Activated CD4-positive, alpha-beta T cell treated with anti-CD3 and anti-CD28 coated beads, Interleukin-2, amount 50 U/mL, for 24 hours (primary cell): ENCODE measurements around the gene C22orf15.
"Not testable (repeated sequence)": the region's sequence is repeated elsewhere in the genome, so short reads cannot be mapped to it uniquely, and the experiment has no call there.

ENCODE experiments used
- DNase-seq, 2 donors: peaks; one replicate each; pipeline ENCODE4 v3.0.0-alpha.2; 2020; ENCODE audit warnings: low read depth in 1 of 2, low spot score in 1 of 2

The C22orf15 gene

GRCh38 chr22:23762842-23763578, at the start of gene C22orf15:
Gene C22orf15 (plus strand): TSS chr22:23762990. CDS start chr22:23763307, 317 bp downstream.
- DNase-seq: no peak

DNA sequence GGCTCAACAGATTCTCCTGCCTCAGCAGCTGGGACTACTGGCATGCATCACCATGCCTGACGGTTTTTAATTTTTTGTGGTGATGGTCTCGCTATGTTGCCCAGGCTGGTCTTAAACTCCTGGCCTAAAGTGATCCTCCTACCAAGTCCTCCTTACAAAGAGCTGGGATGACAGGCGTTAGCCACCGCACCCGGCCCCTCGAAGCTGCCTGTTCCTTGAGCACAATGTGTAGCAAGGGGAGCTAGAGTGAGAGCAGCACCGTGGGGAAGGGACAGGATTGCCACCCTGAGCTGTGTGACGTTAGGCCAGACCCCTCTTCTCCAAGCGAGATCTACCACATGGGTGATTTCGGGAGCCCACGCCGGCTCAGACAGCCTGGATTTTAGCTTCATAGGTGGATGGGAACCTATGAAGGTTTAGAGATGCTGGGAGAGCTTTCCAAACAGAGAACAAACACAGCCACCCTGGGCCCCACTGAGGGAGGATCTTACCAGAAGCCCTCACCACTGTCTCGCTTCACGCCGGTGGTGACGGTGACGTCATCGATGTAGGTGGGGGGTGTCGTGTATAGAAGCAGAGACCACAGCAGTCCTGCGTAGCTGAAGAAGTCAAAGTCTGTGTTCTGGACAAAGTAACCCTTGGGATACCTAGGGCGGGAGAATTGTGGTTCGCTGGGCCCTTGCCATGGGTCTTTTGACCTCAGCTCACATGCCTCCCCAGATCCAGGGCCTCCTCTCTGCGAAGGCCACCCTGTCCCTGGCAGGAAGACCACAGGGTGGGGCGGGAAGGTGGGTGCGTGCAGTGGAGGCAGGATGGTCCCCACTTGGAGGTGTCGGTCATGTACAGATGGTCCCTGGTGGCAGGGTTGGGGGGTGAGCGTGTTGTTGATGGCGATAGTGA, 48.8 kb upstream of the C22orf15 start:
- no peak for DNase-seq

DNA sequence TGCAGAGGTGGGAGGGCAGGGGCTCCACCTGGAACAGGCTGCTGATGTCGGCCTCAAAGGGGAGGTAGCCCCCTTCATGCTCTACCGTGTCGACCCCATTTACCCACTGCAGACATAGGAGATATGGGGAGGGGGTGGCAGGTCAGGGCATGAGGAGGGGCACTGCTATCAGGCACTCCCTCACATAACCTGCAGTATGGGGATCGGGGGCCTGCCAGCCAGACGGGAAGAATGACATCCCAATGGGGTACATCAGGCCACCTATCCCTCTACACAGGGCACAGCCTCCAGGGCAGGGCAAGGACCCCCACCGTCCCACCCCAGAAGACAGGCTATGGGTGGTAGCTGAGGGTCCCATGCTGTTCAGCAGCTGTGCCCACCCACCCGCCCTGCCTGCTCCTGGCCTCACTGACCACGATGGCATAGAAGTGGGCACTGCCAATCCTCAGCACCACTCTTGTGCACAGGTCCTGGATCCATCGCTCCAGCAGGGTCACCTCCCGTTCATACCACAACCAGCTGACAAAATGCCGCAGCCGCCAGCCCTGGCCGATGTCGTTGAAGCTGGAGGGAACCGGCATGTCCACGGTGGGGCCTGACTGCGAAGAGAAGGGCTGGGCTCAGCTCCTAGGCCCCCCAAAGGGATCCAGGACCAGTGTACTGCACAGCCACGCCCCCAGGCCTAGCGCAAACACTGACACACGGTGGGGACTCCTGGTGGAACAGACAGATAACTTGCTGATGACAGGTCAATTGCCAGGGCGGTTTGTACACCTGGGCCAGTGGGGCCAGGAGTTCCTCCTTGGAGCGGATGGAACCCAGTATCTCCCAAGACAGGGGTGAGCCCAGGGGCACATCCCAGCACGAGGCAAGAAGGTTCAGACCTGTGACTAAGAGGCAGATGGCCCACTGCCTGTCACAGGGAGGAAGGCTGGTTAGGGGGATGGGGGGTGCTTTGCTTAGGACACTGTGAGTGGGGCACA, 47.9 kb upstream of the C22orf15 start:
- DNase-seq: no peak

GRCh38 chr22:23715806-23716375, 46.9 kb upstream of the C22orf15 start:
- DNase-seq: no peak

DNA sequence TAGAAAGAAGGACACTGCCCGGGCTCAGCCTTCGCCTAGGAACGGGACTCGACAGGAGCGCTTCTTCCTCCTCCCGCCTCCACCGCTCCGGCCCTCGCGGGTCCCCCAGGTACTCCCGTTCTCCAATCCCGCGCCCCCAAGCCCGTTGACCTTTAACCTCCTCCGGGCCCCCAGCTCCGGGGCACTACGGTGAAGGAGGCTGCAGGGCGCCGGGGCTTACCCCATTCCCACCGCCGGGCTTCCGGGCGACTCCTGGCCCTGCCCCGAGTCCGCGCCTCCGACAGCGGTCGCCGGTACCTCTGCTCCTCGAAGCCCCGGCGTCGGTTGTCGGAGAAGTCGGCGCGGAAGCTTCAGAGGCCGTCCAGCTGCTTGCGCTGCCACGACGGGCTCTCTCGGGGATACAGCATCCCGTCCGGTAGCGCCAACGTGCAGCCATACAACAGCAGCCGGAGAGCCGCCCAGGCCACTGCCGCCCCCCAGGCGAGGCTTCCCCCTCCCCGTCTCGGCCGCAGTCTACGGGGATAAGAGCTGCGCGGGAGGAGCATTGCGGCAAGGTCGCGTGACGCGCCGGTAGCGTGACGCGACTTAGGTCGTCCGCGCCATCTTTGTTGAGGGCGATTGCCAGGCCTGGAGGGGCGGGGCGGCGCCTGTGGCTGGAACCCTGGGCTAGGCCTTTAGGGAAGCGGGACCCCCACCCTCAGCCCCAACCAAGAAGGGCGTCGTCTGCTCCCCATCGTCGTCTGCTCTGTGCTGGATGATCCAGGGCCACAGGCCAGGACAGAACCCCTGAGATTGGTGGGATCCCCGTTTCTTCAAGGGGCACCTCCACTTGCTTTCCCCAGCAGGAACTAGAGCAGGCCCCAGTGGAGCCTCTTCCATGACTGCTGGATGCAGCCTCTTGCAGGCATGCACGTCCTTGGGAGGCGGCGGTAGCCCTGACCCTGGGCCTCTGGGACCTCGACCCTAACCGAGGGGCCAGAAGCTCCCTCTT, 45.7 kb upstream of the C22orf15 start:
- peak; percentile 70 to 71 for DNase-seq

DNA sequence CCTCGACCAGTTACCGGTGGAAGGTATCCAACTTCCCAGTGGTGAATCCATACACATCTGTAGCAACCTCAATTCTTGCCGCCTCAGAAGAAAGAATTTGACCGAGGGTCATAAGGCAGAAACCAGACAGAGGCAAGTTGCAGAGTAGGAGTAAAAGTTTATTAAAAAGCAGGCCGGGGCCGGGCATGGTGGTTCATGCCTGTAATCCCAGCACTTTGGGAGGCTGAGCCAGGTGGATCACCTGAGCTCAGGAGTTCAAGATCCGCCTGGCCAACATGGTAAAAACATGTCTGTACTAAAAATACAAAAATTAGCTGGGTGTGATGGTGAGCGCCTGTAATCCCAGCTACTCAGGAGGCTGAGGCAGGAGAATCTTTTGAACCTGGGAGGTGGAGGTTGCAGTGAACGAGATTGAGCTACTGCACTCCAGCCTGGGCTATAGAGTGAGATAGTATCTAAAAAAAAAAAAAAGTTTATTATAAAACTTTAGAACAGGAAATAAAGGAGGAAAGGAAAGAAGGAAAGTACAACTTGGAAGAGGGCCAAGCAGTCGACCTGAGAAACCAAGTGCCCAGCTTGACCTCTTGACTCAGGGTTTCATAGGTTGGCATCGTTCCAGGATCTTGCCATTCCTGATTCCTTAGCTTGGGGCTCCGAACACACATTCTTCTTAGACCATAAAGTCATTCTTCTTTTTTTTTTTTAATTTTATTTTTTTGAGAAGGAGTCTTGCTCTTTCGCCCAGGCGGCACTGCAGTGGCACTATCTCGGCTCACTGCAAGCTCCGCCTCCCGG, 44.2 kb upstream of the C22orf15 start:
- no peak for DNase-seq

GRCh38 chr22:23720855-23721254, 41.9 kb upstream of the C22orf15 start:
- DNase-seq: no peak

GRCh38 chr22:23722160-23722559, 40.6 kb upstream of the C22orf15 start:
- no peak for DNase-seq

GRCh38 chr22:23722724-23723123, 40.1 kb upstream of the C22orf15 start:
- no peak for DNase-seq

DNA sequence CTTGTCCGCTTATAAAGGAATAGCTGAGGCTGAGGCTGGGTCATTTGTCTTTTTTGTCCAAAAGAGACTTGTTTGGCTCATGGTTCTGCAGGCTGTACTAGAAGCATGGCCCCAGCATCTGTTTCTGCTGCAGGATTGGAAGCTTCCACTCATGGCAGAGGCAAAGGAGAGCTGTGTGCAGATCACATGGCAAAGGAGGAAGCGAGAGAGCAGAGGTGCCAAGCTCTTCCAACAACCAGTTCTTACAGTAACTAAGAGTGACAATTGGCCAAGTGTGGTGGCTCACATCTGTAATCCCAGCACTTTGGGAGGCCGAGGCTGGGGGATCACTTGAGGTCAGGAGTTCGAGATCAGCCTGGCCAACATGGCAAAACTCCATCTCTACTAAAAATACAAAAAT, 34.7 kb upstream of the C22orf15 start:
- not testable (repeated sequence) for DNase-seq

GRCh38 chr22:23737696-23738095, 25.1 kb upstream of the C22orf15 start:
- DNase-seq: no peak

DNA sequence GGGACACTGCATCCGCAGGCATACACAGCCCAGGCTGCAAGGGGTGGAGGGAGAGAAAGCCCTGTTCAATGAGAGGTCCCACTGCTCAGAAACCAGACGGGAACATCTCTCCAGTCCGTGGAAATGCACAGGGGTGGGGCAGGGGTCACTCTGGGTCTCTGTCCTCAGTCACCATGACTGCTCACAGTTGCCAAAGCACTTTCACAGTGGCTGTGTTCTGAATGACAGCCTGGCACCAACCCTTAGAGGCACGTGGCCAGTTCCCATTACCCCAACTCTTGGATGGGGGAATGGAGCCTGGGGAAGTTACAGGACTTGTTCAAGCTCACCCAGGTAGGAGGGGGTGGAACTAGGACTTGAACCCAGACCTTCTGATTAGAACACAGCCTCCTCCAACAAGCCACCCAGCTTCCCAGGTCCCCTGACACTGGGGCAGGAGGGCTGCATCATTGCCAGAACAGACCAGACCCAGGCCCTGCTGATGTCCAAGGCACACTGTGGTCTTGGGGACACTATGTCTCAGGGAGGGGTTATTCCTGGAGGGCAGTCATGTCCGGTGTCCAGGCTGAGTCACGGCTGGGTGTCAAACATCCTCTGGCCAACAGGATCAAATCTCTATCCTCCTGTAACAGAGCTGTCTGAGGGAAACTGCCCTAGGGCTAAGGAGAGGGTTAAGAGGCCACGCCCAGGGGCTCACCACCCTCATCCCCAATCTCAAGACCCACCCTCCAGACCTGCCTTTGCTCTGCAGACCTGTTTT, 20.1 kb upstream of the C22orf15 start:
- no peak for DNase-seq

DNA sequence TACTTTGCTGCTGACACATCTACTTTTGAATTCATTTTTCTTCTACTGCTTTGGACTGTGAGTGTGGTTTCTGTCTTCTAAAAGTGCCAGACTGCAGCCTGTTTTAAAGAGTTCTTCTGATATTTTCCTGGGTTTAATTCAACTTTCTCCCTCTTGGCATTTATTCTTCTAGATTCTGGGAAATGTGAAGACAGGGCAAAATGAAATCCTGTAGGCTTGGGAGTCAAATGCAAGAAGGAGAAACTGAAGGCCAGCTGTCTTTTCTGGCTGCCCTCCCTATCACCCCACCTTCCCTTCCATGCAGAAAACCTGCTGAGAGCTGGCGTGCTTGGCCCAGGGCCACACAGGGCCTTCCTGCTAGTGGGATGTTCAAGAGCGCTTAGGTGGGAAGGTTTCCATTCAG, 19.5 kb upstream of the C22orf15 start:
- no peak for DNase-seq

GRCh38 chr22:23744001-23744400, 18.8 kb upstream of the C22orf15 start:
- DNase-seq: no peak

DNA sequence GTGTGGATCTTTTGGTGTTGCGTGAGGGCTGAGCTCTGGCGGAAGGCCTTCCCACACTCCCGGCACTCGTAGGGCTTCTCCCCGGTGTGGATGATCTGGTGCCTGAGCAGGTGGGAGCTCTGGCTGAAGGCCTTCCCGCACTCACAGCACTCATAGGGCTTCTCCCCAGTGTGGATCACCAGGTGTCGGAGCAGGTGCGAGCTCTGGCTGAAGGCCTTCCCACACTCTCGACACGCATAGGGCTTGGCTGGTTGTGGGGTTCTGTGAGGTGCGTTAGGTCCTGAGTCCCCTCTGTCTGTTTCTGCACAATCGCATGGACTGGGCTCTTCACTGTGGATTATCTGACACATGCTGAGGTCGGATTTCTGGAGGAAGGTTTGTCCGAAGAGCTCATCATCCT, 18.3 kb upstream of the C22orf15 start:
- DNase-seq: no peak

- DNase-seq: no peak
Observed at GRCh38 chr22:23745791-23746190, 17.0 kb upstream of the C22orf15 start.

GRCh38 chr22:23749841-23750301, 12.9 kb upstream of the C22orf15 start:
- no peak for DNase-seq

GRCh38 chr22:23750367-23750713, 12.4 kb upstream of the C22orf15 start:
- DNase-seq: no peak
